Mesothelial cell of epicardium (in vitro differentiated cells): ENCODE results near the gene BATF2. TPM values are rescaled to one million over a fixed set of nuclear protein-coding genes. Genes with fewer than 3 reads are reported as not detected.
"Not testable (repeated sequence)": the region's sequence is repeated elsewhere in the genome, so short reads cannot be mapped to it uniquely, and the experiment has no call there.

ENCODE experiments used
- DNase-seq, 2 experiments: peaks; one replicate each; pipeline ENCODE4 v3.0.0; 2021; ENCODE audit warnings: low spot score in 2 of 2; ENCODE audit not compliant: unreplicated experiment in 2 of 2
- H3K27ac Mint-ChIP-seq: 2 replicates; pipeline ENCODE4 v1.8.0; 2021; ENCODE audit warnings: mixed read lengths
- H3K27me3 Mint-ChIP-seq: 2 replicates; pipeline ENCODE4 v1.8.0; 2021; ENCODE audit warnings: low read depth, mixed read lengths
- H3K36me3 Mint-ChIP-seq: 2 replicates; pipeline ENCODE4 v1.8.0; 2021; ENCODE audit warnings: mixed read lengths
- H3K4me1 Mint-ChIP-seq: 2 replicates; pipeline ENCODE4 v1.8.0; 2021; ENCODE audit warnings: mixed read lengths
- H3K4me3 Mint-ChIP-seq: 2 replicates; pipeline ENCODE4 v1.8.0; 2021; ENCODE audit warnings: mild to moderate bottlenecking, moderate library complexity, mixed read lengths
- H3K9me3 Mint-ChIP-seq: 2 replicates; pipeline ENCODE4 v1.8.0; 2021; ENCODE audit warnings: mixed read lengths
- CTCF ChIP-seq: fragments of 200-600 bp; sonication (generic); IDR thresholded peaks from one replicate; pipeline ENCODE4 v1.5.0; 2021; ENCODE audit warnings: antibody characterized with exemption; ENCODE audit not compliant: unreplicated experiment
- total RNA-seq: library from RNA; stranded (reverse); gene quantifications from 3 replicates; pipeline ENCODE4 v1.2.1, GENCODE V29; 2021

The BATF2 gene
- total RNA-seq, 1 donor from 2014 or later, result 1.7 TPM

- DNase-seq, result no peak
- no peak overlapping the region for H3K27ac Mint-ChIP-seq
- H3K4me3 Mint-ChIP-seq, result no peak overlapping the region
- H3K9me3 Mint-ChIP-seq, result no peaks in the 10 kb centered on the region
- TF ChIP-seq CTCF, result no peak
- peaks cover 7% of the 10 kb centered on the region for H3K36me3 Mint-ChIP-seq
- H3K4me1 Mint-ChIP-seq, result peaks cover 9% of the 10 kb centered on the region
- H3K27me3 Mint-ChIP-seq, result no peaks in the 10 kb centered on the region
These were observed 35.4 kb upstream of the BATF2 start for GRCh38 chr11:65032216-65032615.

- H3K27me3 Mint-ChIP-seq, result no peaks in the 10 kb centered on the region
- H3K4me1 Mint-ChIP-seq, result peaks cover 9% of the 10 kb centered on the region
- peak within 1 kb of the TSS; percentile 90 for H3K27ac Mint-ChIP-seq
- peak; percentile 93 for TF ChIP-seq CTCF
- DNase-seq, result peak; percentile 77 to 89
- H3K9me3 Mint-ChIP-seq, result no peaks in the 10 kb centered on the region
- H3K4me3 Mint-ChIP-seq, result peak within 1 kb of the TSS; percentile 71
- H3K36me3 Mint-ChIP-seq, result no peaks in the 10 kb centered on the region
These were observed 30.7 kb upstream of the BATF2 start, which contains the start of gene SNX15 for GRCh38 chr11:65027213-65028067. Gene SNX15, plus strand, starts transcription at chr11:65027439. Its CDS starts 99 bp downstream, at chr11:65027538.

- peak overlapping the region; percentile 71 for H3K4me3 Mint-ChIP-seq
- H3K27ac Mint-ChIP-seq, result peak overlapping the region; percentile 90
- DNase-seq, result no peak
- H3K9me3 Mint-ChIP-seq, result no peaks in the 10 kb centered on the region
- no peak for TF ChIP-seq CTCF
- no peaks in the 10 kb centered on the region for H3K36me3 Mint-ChIP-seq
- H3K4me1 Mint-ChIP-seq, result peaks cover 9% of the 10 kb centered on the region
- H3K27me3 Mint-ChIP-seq, result no peaks in the 10 kb centered on the region
These were observed 30.0 kb upstream of the BATF2 start for GRCh38 chr11:65026810-65027209.

GRCh38 chr11:65023502-65023901, 26.7 kb upstream of the BATF2 start:
- not testable (repeated sequence) for DNase-seq, H3K36me3 Mint-ChIP-seq, H3K4me1 Mint-ChIP-seq, H3K9me3 Mint-ChIP-seq, H3K27me3 Mint-ChIP-seq, H3K4me3 Mint-ChIP-seq, H3K27ac Mint-ChIP-seq

GRCh38 chr11:65021509-65021908, 24.7 kb upstream of the BATF2 start:
- no peak for TF ChIP-seq CTCF
- Mint-ChIP-seq H3K4me1 (no peaks in the 10 kb centered on the region), H3K27me3 (no peaks in the 10 kb centered on the region), H3K27ac (no peak overlapping the region), H3K36me3 (peaks cover 15% of the 10 kb centered on the region), H3K9me3 (no peaks in the 10 kb centered on the region), H3K4me3 (no peak overlapping the region)
- DNase-seq, result no peak

GRCh38 chr11:65021003-65021402, 24.2 kb upstream of the BATF2 start:
- no peak overlapping the region for H3K27ac Mint-ChIP-seq
- no peaks in the 10 kb centered on the region for H3K4me1 Mint-ChIP-seq
- peaks cover 18% of the 10 kb centered on the region for H3K36me3 Mint-ChIP-seq
- H3K27me3 Mint-ChIP-seq, result no peaks in the 10 kb centered on the region
- no peak overlapping the region for H3K4me3 Mint-ChIP-seq
- H3K9me3 Mint-ChIP-seq, result no peaks in the 10 kb centered on the region
- no peak for TF ChIP-seq CTCF
- DNase-seq, result no peak
